ENCODE results near the gene DCDC1.
A peak's percentile ranks its signal among the peaks of the same experiment; 100 is the strongest.

DCDC1 gene

GRCh38 chr11:31109446-31109845 is 260.1 kb downstream of the DCDC1 start:
- H3K79me1 ChIP-seq (ENCODE audit: low read length), result no peaks in the 10 kb centered on the region
- no peaks in the 10 kb centered on the region for H3K36me3 ChIP-seq (ENCODE audit: control insufficient read depth in 1 of 2, insufficient read depth in 2 of 2, low read length in 2 of 2)
- H3K27me3 ChIP-seq (ENCODE audit: insufficient read depth, low read length), result no peaks in the 10 kb centered on the region
- H4K91ac ChIP-seq (ENCODE audit: low read depth, low read length), result no peak overlapping the region
- no peak overlapping the region for H2AFZ ChIP-seq (ENCODE audit: insufficient read depth, low read length, poor library complexity)
- H3K18ac ChIP-seq (ENCODE audit: low read length), result no peak overlapping the region
- no peak overlapping the region for H3K4me3 ChIP-seq (ENCODE audit: low read depth, low read length)
- no peak for DNase-seq
- no peak overlapping the region for H3K27ac ChIP-seq (ENCODE audit: low read depth, low read length)
- H3K23ac ChIP-seq (ENCODE audit: low read length), result no peak overlapping the region
- H3K9ac ChIP-seq (ENCODE audit: low read length), result no peak overlapping the region
- H4K8ac ChIP-seq (ENCODE audit: low read depth, low read length), result no peak overlapping the region
- H3K79me2 ChIP-seq (ENCODE audit: control insufficient read depth, insufficient read depth, low read length, poor library complexity), result no peaks in the 10 kb centered on the region
- H4K12ac ChIP-seq (ENCODE audit: low read depth, low read length), result no peak overlapping the region
- H2AK5ac ChIP-seq (ENCODE audit: low read length), result no peak overlapping the region
- WGBS (ENCODE audit: extremely low coverage, insufficient coverage, insufficient read length), result no CpG with 5 or more reads among the region's 3 CpGs
- no peak overlapping the region for H2BK5ac ChIP-seq (ENCODE audit: low read depth, low read length, poor library complexity)
- no peak overlapping the region for H3K14ac ChIP-seq (ENCODE audit: low read length)
- no peaks in the 10 kb centered on the region for H3K4me1 ChIP-seq (ENCODE audit: control insufficient read depth in 1 of 2, insufficient read depth in 2 of 2, low read length in 2 of 2)
- no peak overlapping the region for H2BK120ac ChIP-seq (ENCODE audit: insufficient read depth, low read length, poor library complexity)
- H3K4me2 ChIP-seq (ENCODE audit: low read length), result no peak overlapping the region
- no peaks in the 10 kb centered on the region for H3K9me3 ChIP-seq (ENCODE audit: insufficient read depth, low read depth, low read length)
- no peak overlapping the region for H3K4ac ChIP-seq (ENCODE audit: low read depth, low read length)
- no peak overlapping the region for H2BK12ac ChIP-seq (ENCODE audit: low read length)

GRCh38 chr11:31107649-31108048 is 261.9 kb downstream of the DCDC1 start:
- Histone ChIP-seq H3K9me3 (ENCODE audit: insufficient read depth, low read depth, low read length) (no peaks in the 10 kb centered on the region), H3K4me2 (ENCODE audit: low read length) (no peak overlapping the region), H3K36me3 (ENCODE audit: control insufficient read depth in 1 of 2, insufficient read depth in 2 of 2, low read length in 2 of 2) (no peaks in the 10 kb centered on the region), H3K79me1 (ENCODE audit: low read length) (no peaks in the 10 kb centered on the region), H3K79me2 (ENCODE audit: control insufficient read depth, insufficient read depth, low read length, poor library complexity) (no peaks in the 10 kb centered on the region), H2BK120ac (ENCODE audit: insufficient read depth, low read length, poor library complexity) (no peak overlapping the region), H2BK5ac (ENCODE audit: low read depth, low read length, poor library complexity) (no peak overlapping the region), H3K27me3 (ENCODE audit: insufficient read depth, low read length) (no peaks in the 10 kb centered on the region), H3K18ac (ENCODE audit: low read length) (no peak overlapping the region), H3K9ac (ENCODE audit: low read length) (no peak overlapping the region), H2BK12ac (ENCODE audit: low read length) (no peak overlapping the region), H4K91ac (ENCODE audit: low read depth, low read length) (no peak overlapping the region), H3K4ac (ENCODE audit: low read depth, low read length) (no peak overlapping the region), H4K8ac (ENCODE audit: low read depth, low read length) (no peak overlapping the region), H3K4me1 (ENCODE audit: control insufficient read depth in 1 of 2, insufficient read depth in 2 of 2, low read length in 2 of 2) (no peaks in the 10 kb centered on the region), H2AFZ (ENCODE audit: insufficient read depth, low read length, poor library complexity) (no peak overlapping the region), H3K4me3 (ENCODE audit: low read depth, low read length) (no peak overlapping the region), H3K27ac (ENCODE audit: low read depth, low read length) (no peak overlapping the region), H3K14ac (ENCODE audit: low read length) (no peak overlapping the region), H2AK5ac (ENCODE audit: low read length) (no peak overlapping the region), H4K12ac (ENCODE audit: low read depth, low read length) (no peak overlapping the region), H3K23ac (ENCODE audit: low read length) (no peak overlapping the region)
- DNase-seq, result no peak
- WGBS (ENCODE audit: extremely low coverage, insufficient coverage, insufficient read length), result no CpG with 5 or more reads among the region's 2 CpGs

- Histone ChIP-seq H3K27me3 (ENCODE audit: insufficient read depth, low read length) (no peaks in the 10 kb centered on the region), H2BK120ac (ENCODE audit: insufficient read depth, low read length, poor library complexity) (no peak overlapping the region), H2AK5ac (ENCODE audit: low read length) (no peak overlapping the region), H3K9me3 (ENCODE audit: insufficient read depth, low read depth, low read length) (no peaks in the 10 kb centered on the region), H2AFZ (ENCODE audit: insufficient read depth, low read length, poor library complexity) (no peak overlapping the region), H3K18ac (ENCODE audit: low read length) (no peak overlapping the region), H3K4me1 (ENCODE audit: control insufficient read depth in 1 of 2, insufficient read depth in 2 of 2, low read length in 2 of 2) (no peaks in the 10 kb centered on the region), H3K4ac (ENCODE audit: low read depth, low read length) (no peak overlapping the region), H3K4me3 (ENCODE audit: low read depth, low read length) (no peak overlapping the region), H2BK12ac (ENCODE audit: low read length) (no peak overlapping the region), H3K79me2 (ENCODE audit: control insufficient read depth, insufficient read depth, low read length, poor library complexity) (no peaks in the 10 kb centered on the region), H3K4me2 (ENCODE audit: low read length) (no peak overlapping the region), H3K79me1 (ENCODE audit: low read length) (no peaks in the 10 kb centered on the region), H4K8ac (ENCODE audit: low read depth, low read length) (no peak overlapping the region), H4K12ac (ENCODE audit: low read depth, low read length) (no peak overlapping the region), H3K14ac (ENCODE audit: low read length) (no peak overlapping the region), H3K23ac (ENCODE audit: low read length) (no peak overlapping the region), H3K36me3 (ENCODE audit: control insufficient read depth in 1 of 2, insufficient read depth in 2 of 2, low read length in 2 of 2) (no peaks in the 10 kb centered on the region), H3K27ac (ENCODE audit: low read depth, low read length) (no peak overlapping the region), H2BK5ac (ENCODE audit: low read depth, low read length, poor library complexity) (no peak overlapping the region), H3K9ac (ENCODE audit: low read length) (no peak overlapping the region), H4K91ac (ENCODE audit: low read depth, low read length) (no peak overlapping the region)
- DNase-seq, result peak; percentile 53 to 65
- WGBS (ENCODE audit: extremely low coverage, insufficient coverage, insufficient read length), result no CpG with 5 or more reads among the region's 5 CpGs
These were observed 262.5 kb downstream of the DCDC1 start for GRCh38 chr11:31106968-31107576.

GRCh38 chr11:31106326-31106725 is 263.2 kb downstream of the DCDC1 start:
- H3K4ac ChIP-seq (ENCODE audit: low read depth, low read length), result no peak overlapping the region
- H3K36me3 ChIP-seq (ENCODE audit: control insufficient read depth in 1 of 2, insufficient read depth in 2 of 2, low read length in 2 of 2), result no peaks in the 10 kb centered on the region
- no peaks in the 10 kb centered on the region for H3K79me1 ChIP-seq (ENCODE audit: low read length)
- H3K23ac ChIP-seq (ENCODE audit: low read length), result no peak overlapping the region
- no peak overlapping the region for H3K4me3 ChIP-seq (ENCODE audit: low read depth, low read length)
- DNase-seq, result no peak
- no peak overlapping the region for H3K4me2 ChIP-seq (ENCODE audit: low read length)
- H2BK120ac ChIP-seq (ENCODE audit: insufficient read depth, low read length, poor library complexity), result no peak overlapping the region
- H2BK5ac ChIP-seq (ENCODE audit: low read depth, low read length, poor library complexity), result no peak overlapping the region
- no peak overlapping the region for H4K91ac ChIP-seq (ENCODE audit: low read depth, low read length)
- H3K9me3 ChIP-seq (ENCODE audit: insufficient read depth, low read depth, low read length), result no peaks in the 10 kb centered on the region
- no peak overlapping the region for H3K9ac ChIP-seq (ENCODE audit: low read length)
- no peaks in the 10 kb centered on the region for H3K27me3 ChIP-seq (ENCODE audit: insufficient read depth, low read length)
- H2BK12ac ChIP-seq (ENCODE audit: low read length), result no peak overlapping the region
- no peak overlapping the region for H3K18ac ChIP-seq (ENCODE audit: low read length)
- H3K4me1 ChIP-seq (ENCODE audit: control insufficient read depth in 1 of 2, insufficient read depth in 2 of 2, low read length in 2 of 2), result no peaks in the 10 kb centered on the region
- H2AFZ ChIP-seq (ENCODE audit: insufficient read depth, low read length, poor library complexity), result no peak overlapping the region
- no peak overlapping the region for H2AK5ac ChIP-seq (ENCODE audit: low read length)
- no peak overlapping the region for H4K12ac ChIP-seq (ENCODE audit: low read depth, low read length)
- no CpG with 5 or more reads among the region's 3 CpGs for WGBS (ENCODE audit: extremely low coverage, insufficient coverage, insufficient read length)
- no peak overlapping the region for H4K8ac ChIP-seq (ENCODE audit: low read depth, low read length)
- no peak overlapping the region for H3K14ac ChIP-seq (ENCODE audit: low read length)
- H3K79me2 ChIP-seq (ENCODE audit: control insufficient read depth, insufficient read depth, low read length, poor library complexity), result no peaks in the 10 kb centered on the region
- no peak overlapping the region for H3K27ac ChIP-seq (ENCODE audit: low read depth, low read length)

All from trophoblast cell (in vitro differentiated cells and primary cell).